ENCODE data around the gene FUT9.

Gene FUT9

DNA sequence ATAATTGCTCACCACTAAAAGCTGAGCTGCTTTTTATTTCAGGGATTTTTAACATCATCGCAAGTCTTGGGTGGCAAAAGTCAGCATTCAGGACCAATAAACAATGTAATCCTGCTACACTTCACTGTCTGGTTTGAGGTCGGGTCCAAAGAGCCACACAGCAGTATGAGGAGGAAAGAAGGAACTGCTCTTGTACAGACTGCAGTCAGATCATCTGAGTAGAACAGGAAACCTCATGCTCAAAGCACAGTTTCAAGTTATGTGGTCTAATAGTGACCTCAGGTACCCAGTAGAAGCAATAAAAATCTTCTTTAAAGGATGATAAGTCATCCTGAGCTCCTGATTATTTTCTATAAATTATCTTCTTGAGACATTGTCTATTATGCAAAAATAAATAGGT lies 211.4 kb downstream of the FUT9 start:
- in situ Hi-C loops (cut with MboI; ENCODE audit: low pct_unique_long_range_greater_than_20kb, low sequenced_read_pairs, unreplicated experiment), result no loop called here
- DNase-seq (ENCODE audit: low spot score), result no peak
- TF ChIP-seq, protein P1, sequence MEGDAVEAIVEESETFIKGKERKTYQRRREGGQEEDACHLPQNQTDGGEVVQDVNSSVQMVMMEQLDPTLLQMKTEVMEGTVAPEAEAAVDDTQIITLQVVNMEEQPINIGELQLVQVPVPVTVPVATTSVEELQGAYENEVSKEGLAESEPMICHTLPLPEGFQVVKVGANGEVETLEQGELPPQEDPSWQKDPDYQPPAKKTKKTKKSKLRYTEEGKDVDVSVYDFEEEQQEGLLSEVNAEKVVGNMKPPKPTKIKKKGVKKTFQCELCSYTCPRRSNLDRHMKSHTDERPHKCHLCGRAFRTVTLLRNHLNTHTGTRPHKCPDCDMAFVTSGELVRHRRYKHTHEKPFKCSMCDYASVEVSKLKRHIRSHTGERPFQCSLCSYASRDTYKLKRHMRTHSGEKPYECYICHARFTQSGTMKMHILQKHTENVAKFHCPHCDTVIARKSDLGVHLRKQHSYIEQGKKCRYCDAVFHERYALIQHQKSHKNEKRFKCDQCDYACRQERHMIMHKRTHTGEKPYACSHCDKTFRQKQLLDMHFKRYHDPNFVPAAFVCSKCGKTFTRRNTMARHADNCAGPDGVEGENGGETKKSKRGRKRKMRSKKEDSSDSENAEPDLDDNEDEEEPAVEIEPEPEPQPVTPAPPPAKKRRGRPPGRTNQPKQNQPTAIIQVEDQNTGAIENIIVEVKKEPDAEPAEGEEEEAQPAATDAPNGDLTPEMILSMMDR (IDR thresholded peaks at IDR 0.05; ENCODE audit: extremely low read depth, insufficient read depth, missing control alignments), result no peak

- no peak for DNase-seq (ENCODE audit: low spot score)
- in situ Hi-C loops (cut with MboI; ENCODE audit: low pct_unique_long_range_greater_than_20kb, low sequenced_read_pairs, unreplicated experiment), result no loop called here
- TF ChIP-seq, protein P1 (IDR thresholded peaks at IDR 0.05; ENCODE audit: extremely low read depth, insufficient read depth, missing control alignments), result no peak
Observed at GRCh38 chr6:96234444-96234843, 218.7 kb downstream of the FUT9 start.

DNA sequence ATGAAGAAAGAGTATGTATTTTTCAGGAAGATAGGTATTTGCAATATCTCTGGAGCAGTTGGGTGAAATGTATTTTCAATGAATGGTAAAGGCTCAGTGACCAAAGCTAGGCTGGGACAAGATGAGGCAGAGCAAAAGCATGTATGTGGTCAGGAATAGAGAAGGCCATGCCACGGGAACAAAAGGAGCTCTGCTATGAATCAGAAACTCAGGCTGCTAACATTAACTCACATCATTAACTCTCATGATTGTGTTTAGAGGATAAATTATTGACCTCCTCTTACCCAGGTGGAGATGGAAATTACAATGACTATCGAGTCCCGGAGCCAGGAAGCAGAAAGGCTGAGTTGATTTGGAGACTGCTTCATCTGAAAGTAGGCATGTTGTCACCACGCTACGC lies 220.2 kb downstream of the FUT9 start:
- TF ChIP-seq, protein P1 (IDR thresholded peaks at IDR 0.05; ENCODE audit: extremely low read depth, insufficient read depth, missing control alignments), result no peak
- in situ Hi-C loops (cut with MboI; ENCODE audit: low pct_unique_long_range_greater_than_20kb, low sequenced_read_pairs, unreplicated experiment), result no loop called here
- DNase-seq (ENCODE audit: low spot score), result no peak

- TF ChIP-seq, protein P1 (IDR thresholded peaks at IDR 0.05; ENCODE audit: extremely low read depth, insufficient read depth, missing control alignments), result no peak
- no peak for DNase-seq (ENCODE audit: low spot score)
- in situ Hi-C loops (cut with MboI; ENCODE audit: low pct_unique_long_range_greater_than_20kb, low sequenced_read_pairs, unreplicated experiment), result no loop called here
Observed at GRCh38 chr6:96236471-96236870, 220.7 kb downstream of the FUT9 start.

DNA sequence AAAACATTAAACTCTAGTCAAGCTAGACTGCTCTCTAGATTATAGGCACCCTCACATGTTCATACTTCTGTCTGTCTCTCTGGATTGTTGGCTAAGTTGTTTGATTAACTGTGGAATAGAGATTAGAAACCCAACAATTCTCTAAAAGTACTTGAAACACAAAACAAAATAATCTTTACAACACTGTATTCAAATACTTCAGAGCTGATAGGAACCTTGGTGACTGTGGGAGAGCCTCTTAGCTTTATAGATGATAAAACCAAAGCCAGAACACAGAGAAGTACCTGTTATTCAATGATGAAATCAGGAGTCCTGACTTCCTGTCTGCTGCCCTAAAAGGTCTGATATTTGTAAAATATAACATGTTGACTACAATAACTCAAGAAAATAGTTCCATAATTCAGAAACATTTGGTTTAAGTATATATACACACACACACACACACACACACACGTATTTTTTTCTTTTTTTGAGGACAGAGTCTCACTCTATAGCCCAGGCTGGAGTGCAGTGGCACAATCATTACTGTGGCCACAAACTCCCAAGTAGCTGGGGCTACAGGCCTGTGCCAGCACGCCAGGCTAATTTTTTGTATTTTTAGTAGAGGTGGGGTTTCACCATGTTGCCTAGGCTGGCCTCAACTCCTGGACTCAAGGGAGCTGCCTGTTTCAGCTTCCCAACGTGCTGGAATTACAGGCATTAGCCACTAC lies 222.0 kb downstream of the FUT9 start:
- no peak for DNase-seq (ENCODE audit: low spot score)
- in situ Hi-C loops (cut with MboI; ENCODE audit: low pct_unique_long_range_greater_than_20kb, low sequenced_read_pairs, unreplicated experiment), result no loop called here
- TF ChIP-seq, protein P1 (IDR thresholded peaks at IDR 0.05; ENCODE audit: extremely low read depth, insufficient read depth, missing control alignments), result no peak

GRCh38 chr6:96246563-96246962 lies 230.8 kb downstream of the FUT9 start:
- TF ChIP-seq, protein P1 (IDR thresholded peaks at IDR 0.05; ENCODE audit: extremely low read depth, insufficient read depth, missing control alignments), result no peak
- in situ Hi-C loops (cut with MboI; ENCODE audit: low pct_unique_long_range_greater_than_20kb, low sequenced_read_pairs, unreplicated experiment), result no loop called here
- DNase-seq (ENCODE audit: low spot score), result no peak

Data from GM13977 (cell line).